SK-N-MC (cell line): ENCODE data around the gene LYVE1.

ENCODE experiments used
- DNase-seq: peaks from one replicate; pipeline ENCODE4 v3.0.0-alpha.2; 2011; ENCODE audit warnings: low read depth, low spot score
- H3K27ac ChIP-seq: fragments of 200-600 bp; sonication (generic); 2 replicates; pipeline ENCODE4 v1.5.1; 2016; ENCODE audit warnings: mixed run types
- H3K36me3 ChIP-seq: fragments of 200-600 bp; sonication (generic); 2 replicates; pipeline ENCODE4 v1.6.1; 2017; ENCODE audit warnings: antibody characterized with exemption, low read length, mixed read lengths; ENCODE audit not compliant: insufficient read depth
- H3K4me3 ChIP-seq: fragments of 200-600 bp; sonication (generic); 2 replicates; pipeline ENCODE4 v1.5.1; 2016
- H3K9ac ChIP-seq: fragments of 200-600 bp; sonication (generic); 2 replicates; pipeline ENCODE4 v1.8.0; 2017; ENCODE audit warnings: mixed run types, mixed read lengths; ENCODE audit not compliant: insufficient read length
- H3K9me3 ChIP-seq: fragments of 200-600 bp; sonication (generic); 2 replicates; pipeline ENCODE4 v1.6.1; 2017; ENCODE audit warnings: low read depth, mild to moderate bottlenecking, antibody characterized with exemption, low read length, moderate library complexity, mixed read lengths
- EZH2 ChIP-seq: fragments of 200-600 bp; sonication (generic); IDR thresholded peaks from one replicate; pipeline ENCODE4 v1.6.1; 2017; ENCODE audit warnings: antibody characterized with exemption
- FOXP2 ChIP-seq: optimal IDR thresholded peaks from 2 replicates; pipeline ENCODE3; 2011; ENCODE audit warnings: mild to moderate bottlenecking, moderate library complexity; ENCODE audit not compliant: insufficient read depth; ENCODE audit errors: extremely low read length, control extremely low read depth
- POLR2AphosphoS5 ChIP-seq: IDR thresholded peaks from 2 replicates; pipeline ENCODE4 v1.6.1; 2012; ENCODE audit warnings: mild to moderate bottlenecking, low read depth, low read length, borderline replicate concordance

The LYVE1 gene

GRCh38 chr11:10543782-10544181, 24.7 kb downstream of the LYVE1 start:
- Histone ChIP-seq H3K36me3 (peaks cover 2% of the 10 kb centered on the region; the same call in 1 of the 2 replicates), H3K9me3 (peaks cover 5% of the 10 kb centered on the region; the same call in 1 of the 2 replicates), H3K4me3 (no peak overlapping the region), H3K27ac (no peak overlapping the region), H3K9ac (no peak overlapping the region)
- DNase-seq: no peak
- TF ChIP-seq FOXP2: no peak
- TF ChIP-seq EZH2: no peak
- no peak for TF ChIP-seq POLR2AphosphoS5

GRCh38 chr11:10542776-10543175, 25.7 kb downstream of the LYVE1 start:
- peaks cover 2% of the 10 kb centered on the region; the same call in 1 of the 2 replicates for H3K36me3 ChIP-seq
- H3K27ac ChIP-seq: no peak overlapping the region
- peaks cover 5% of the 10 kb centered on the region; the same call in 1 of the 2 replicates for H3K9me3 ChIP-seq
- DNase-seq: no peak
- TF ChIP-seq FOXP2: no peak
- no peak overlapping the region for H3K9ac ChIP-seq
- H3K4me3 ChIP-seq: no peak overlapping the region

- no peak for DNase-seq
- Histone ChIP-seq H3K27ac (peak overlapping the region; percentile 62), H3K4me3 (peak overlapping the region; percentile 78), H3K9me3 (peaks cover 5% of the 10 kb centered on the region; the same call in 1 of the 2 replicates), H3K9ac (peak overlapping the region; percentile 91), H3K36me3 (peaks cover 6% of the 10 kb centered on the region; the same call in 1 of the 2 replicates)
- TF ChIP-seq EZH2 (no peak), POLR2AphosphoS5 (no peak), FOXP2 (no peak)
Observed at GRCh38 chr11:10541561-10541930, 26.9 kb downstream of the LYVE1 start.

GRCh38 chr11:10540915-10541560, 27.4 kb downstream of the LYVE1 start, which contains the start of gene RNF141:
Gene RNF141, minus strand, starts transcription at chr11:10541187. Its CDS starts 7,029 bp downstream, at chr11:10534158.
- Histone ChIP-seq H3K4me3 (peak within 1 kb of the TSS; percentile 78), H3K36me3 (peaks cover 3% of the 10 kb centered on the region; the same call in 1 of the 2 replicates), H3K27ac (peak within 1 kb of the TSS; percentile 65), H3K9me3 (peaks cover 4% of the 10 kb centered on the region; the same call in 1 of the 2 replicates), H3K9ac (peak within 1 kb of the TSS; percentile 91)
- TF ChIP-seq POLR2AphosphoS5 (peak; percentile 91), EZH2 (no peak)
- DNase-seq: no peak

GRCh38 chr11:10540546-10540914, 27.9 kb downstream of the LYVE1 start:
- Histone ChIP-seq H3K4me3 (peak overlapping the region; percentile 78), H3K9me3 (no peaks in the 10 kb centered on the region), H3K36me3 (peaks cover 3% of the 10 kb centered on the region; the same call in 1 of the 2 replicates), H3K27ac (peak overlapping the region; percentile 65; the same call in 1 of the 2 replicates), H3K9ac (peak overlapping the region; percentile 91)
- TF ChIP-seq FOXP2 (no peak), EZH2 (no peak)
- DNase-seq: no peak

- H3K4me3 ChIP-seq: peak overlapping the region; percentile 78
- TF ChIP-seq EZH2 (no peak), FOXP2 (no peak), POLR2AphosphoS5 (no peak)
Observed at GRCh38 chr11:10539339-10539738, 29.1 kb downstream of the LYVE1 start.

GRCh38 chr11:10538924-10539323, 29.5 kb downstream of the LYVE1 start:
- Histone ChIP-seq H3K27ac (peak overlapping the region; percentile 59), H3K9me3 (no peaks in the 10 kb centered on the region), H3K4me3 (peak overlapping the region; percentile 78), H3K36me3 (peaks cover 7% of the 10 kb centered on the region), H3K9ac (peak overlapping the region; percentile 65)
- TF ChIP-seq POLR2AphosphoS5: no peak
- DNase-seq: no peak

More at GRCh38 chr11:10539339-10539738, 29.1 kb downstream of the LYVE1 start:
- Histone ChIP-seq H3K9me3 (no peaks in the 10 kb centered on the region), H3K9ac (peak overlapping the region; percentile 91), H3K36me3 (0 out of 2 replicates have a peak, but pooled peaks cover 3% of the 10 kb centered on the region), H3K27ac (peak overlapping the region; percentile 59)
- no peak for DNase-seq

GRCh38 chr11:10537600-10537999, 30.9 kb downstream of the LYVE1 start:
- H3K27ac ChIP-seq: peak overlapping the region; percentile 51; the same call in 1 of the 2 replicates

GRCh38 chr11:10534316-10534715, 34.1 kb downstream of the LYVE1 start:
- Histone ChIP-seq H3K27ac (no peak overlapping the region), H3K9ac (no peak overlapping the region), H3K4me3 (no peak overlapping the region), H3K36me3 (peaks cover 47% of the 10 kb centered on the region), H3K9me3 (no peaks in the 10 kb centered on the region)
- TF ChIP-seq POLR2AphosphoS5 (no peak), EZH2 (no peak), FOXP2 (no peak)
- no peak for DNase-seq

More at GRCh38 chr11:10537600-10537999, 30.9 kb downstream of the LYVE1 start:
- H3K9ac ChIP-seq: no peak overlapping the region
- DNase-seq: no peak
- peaks cover 18% of the 10 kb centered on the region for H3K36me3 ChIP-seq
- no peak for TF ChIP-seq FOXP2
- TF ChIP-seq POLR2AphosphoS5: no peak
- no peak for TF ChIP-seq EZH2
- no peak overlapping the region for H3K4me3 ChIP-seq
- H3K9me3 ChIP-seq: no peaks in the 10 kb centered on the region
